ENCODE results near the gene CISTR.

CISTR gene

DNA sequence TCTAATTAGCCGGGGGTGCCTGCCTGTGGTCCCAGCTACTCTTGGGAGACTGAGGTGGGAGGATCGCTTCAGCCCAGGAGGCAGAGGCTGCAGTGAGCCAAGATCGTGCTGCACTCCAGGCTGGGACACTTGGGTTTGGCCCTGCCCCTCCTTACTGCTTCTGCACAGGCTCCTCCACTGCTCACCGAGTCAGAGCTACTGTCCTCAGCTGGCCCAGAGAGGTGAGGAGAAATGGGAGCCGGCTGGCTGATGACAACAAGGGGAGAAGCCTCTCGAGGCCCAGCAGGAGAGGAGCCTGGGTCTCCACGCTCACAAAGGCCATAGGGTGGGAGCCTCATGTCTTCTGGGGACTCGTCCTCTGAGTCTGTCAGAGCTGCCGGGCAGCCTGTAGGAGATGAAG lies 38.3 kb downstream of the CISTR start:
- DNase-seq = no peak

DNA sequence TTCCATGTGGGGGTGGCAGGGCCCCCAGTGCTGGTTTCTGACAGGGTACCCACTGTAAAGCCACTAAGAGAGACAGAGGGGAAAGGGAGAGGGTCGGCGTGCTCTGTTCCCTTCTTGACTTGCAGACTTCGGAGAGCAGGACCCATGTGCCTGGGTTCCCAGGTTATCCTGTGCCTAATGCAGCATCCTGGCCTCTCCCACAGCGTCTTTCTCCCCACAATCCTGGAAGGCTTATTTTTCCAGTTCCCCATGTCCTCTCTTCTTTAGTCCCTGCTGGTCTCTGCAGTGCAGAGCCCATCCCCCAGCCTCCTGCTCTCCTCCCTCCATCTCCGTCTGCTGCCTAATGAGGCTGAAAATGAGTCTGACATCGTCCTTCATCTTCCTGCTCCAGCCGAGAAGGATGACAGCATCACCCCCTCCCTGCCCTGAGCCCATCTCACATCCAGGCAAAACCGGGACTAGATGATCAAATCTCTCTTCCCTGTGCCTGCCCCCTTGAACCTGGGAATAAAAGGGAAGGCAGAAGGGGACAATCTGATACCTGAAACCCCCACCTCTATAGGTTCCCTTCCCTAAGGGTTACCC lies 39.6 kb downstream of the CISTR start:
- no peak for DNase-seq

DNA sequence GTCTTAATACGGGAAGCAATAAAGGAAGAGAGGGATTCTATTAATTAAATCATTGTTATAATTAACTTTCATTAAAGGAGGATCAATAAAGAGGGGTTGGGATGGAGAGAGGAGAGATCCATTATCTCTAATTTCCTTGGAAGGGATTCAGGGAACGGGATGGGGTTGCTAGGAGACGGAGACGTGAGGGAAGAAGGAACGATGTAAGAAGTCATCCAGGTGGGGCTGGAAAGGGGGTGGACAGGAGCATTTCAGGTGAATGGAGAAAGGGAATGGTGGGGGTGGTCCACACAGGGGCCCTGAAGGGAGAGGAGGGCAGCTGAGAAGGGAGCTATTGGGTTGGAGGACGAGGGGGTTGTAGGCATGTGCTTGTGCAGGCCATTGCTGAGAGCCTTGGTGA lies 41.7 kb downstream of the CISTR start:
- no peak for DNase-seq

DNA sequence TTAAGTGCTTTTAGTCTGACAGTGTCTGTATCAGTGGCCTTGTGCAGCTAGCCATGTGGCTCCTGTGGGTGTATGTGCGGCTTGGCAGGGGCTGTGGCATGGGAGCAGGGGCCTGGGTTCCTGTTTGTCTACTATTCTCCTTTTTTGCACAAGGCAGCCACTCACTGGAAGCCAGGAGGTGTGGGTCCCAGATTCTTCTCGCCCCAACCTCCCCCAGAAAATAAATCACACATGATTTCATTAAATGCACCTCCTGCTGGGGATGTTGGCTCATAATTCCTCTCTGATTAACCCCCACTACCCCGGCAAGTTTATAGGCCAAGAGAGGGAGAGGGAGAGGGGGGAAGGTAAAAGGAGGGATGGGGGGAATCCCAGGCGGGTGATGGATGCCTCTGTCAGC lies 42.1 kb downstream of the CISTR start:
- no peak for DNase-seq

DNA sequence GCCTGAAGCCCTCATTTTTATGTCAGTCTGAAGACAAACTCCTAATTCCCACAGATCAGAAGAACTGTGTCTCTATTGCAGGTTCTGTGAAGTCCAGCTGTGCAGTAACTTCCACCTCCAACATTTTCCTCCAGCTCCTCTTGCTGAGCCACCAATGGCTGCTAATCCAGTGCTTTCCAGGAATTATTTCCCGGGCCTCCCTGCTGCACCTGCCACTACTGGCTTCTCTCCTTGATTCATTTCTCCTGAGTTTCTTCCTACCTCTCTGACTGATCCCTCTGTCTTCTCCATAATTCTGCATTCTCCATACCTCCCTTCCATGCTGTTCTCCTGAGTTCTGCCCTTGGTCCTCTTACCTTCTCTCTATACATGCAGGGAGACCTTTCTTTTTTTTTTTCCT lies 45.7 kb downstream of the CISTR start:
- DNase-seq = no peak

DNA sequence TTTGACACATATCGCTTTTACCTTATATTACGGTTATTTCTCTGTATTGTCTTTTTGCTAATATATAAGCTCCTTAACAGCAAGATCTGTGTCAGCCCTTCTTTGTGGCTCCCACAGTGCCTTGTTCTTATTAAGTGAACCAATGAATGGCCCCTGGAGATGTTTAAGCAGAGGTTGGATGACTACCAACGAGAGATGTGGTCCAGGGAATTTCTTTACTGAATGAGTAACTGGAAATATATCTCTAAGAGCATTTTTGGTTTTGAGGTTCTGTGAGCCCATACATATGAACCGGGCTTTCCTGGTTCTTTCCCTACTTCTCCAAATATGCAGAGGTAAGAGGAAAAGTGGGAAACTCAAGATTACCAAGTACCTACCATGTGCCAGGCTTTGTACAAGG lies 48.0 kb downstream of the CISTR start:
- peak; percentile 24 to 56 (median 55) for DNase-seq

DNA sequence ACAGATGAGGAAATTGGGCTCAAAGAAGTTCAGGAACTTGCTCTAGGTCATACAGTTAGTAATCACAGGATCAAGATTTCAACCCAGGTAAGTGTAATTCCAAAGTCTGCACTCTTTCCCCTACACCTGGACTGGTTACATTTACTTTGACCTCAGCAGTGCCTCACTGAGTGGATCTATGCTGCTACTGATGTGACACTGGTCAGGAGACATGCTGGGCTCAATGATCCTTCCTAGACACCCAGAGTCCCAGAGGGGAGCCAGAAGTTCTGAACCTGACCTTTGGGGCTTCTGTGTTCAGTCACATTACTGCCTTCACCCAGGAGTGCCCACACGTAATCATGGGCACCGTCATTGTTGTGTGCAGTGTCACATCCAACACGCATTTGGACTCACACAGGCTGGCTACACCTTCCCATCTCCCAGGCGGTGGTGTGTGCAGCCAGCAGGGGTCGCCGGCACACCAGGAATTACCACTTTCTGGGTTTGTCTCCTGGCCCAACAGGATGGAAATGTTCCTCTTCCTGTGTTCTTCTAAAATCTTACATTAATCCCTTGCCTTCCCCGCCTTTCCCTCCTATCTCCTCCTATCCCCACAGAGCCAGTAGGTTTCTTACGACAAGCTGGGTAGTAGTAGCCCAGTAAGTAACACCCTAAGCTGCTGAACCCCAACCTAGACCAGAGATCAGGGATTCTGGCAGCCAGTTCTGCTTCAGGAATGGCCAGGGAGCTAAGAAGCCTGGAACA lies 50.1 kb downstream of the CISTR start:
- DNase-seq = peak; percentile 76 to 84 (median 79)

DNA sequence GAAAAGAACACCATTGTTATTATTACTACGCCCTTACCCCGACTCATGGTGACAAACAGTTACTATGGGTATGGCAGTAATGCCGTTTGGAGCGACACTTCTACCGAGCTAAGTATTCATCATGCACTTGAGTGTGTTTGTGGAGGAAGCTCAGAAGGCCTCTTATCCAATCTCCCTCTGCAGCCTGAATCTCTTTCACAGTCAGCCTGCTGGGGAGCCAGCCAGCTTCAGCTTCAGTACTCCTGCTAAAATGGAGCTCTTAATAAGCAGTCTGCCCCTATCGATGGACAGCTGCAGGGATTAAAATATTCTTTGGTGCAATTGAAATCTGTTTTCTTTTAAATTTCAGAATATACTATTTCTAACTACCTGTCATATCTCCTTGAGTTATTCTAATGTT lies 51.2 kb downstream of the CISTR start:
- DNase-seq = no peak

DNA sequence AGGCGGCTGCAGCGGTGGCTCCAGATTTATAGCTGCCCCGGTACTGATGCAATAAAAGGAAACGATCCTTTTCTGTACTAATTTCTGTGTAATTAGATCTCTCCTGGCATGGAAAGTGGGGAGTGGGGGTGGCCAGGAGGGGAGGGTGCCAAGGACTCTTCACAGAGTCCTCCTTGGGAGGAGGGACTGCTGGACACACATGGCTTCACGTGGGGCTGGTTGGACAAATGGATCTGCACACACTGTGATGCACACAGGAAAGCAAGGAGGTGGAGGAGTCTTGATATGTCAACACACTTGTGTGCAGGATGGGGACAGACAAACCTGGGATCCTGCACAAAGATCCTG lies 52.1 kb downstream of the CISTR start:
- no peak for DNase-seq

DNA sequence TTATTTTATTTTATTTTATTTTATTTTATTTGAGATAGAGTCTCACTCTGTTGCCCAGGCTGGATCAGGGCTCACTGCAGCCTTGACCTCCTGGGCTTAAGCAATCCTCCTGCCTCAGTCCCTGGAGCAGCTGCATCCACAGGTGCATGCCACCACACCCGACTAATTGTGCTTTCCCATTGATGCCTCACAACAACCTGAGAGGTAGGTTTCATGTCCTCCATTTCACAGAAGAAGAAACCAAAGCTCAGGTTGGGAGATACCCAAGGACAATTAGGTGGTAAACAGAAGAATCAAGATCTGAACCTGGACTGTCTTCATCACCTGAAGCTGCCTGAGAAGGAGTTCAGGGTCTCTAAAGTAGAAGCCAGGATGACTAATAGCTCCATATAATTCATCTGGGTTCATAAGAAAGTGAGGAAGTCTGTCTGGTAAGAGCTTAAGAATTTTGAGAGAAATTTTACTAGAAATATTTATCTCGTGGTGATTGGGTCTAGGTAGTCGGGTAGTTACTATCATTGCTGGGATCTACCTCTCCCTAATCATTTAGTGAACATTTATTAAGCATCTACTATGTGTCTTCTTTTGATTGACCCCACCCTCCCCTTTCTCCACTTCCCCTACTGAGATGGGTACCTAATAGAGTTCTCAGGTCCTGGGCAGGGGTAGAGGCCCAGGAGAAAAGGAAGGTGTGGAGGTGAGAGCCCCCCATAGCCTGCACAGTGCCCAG lies 52.7 kb downstream of the CISTR start:
- no peak for DNase-seq

DNA sequence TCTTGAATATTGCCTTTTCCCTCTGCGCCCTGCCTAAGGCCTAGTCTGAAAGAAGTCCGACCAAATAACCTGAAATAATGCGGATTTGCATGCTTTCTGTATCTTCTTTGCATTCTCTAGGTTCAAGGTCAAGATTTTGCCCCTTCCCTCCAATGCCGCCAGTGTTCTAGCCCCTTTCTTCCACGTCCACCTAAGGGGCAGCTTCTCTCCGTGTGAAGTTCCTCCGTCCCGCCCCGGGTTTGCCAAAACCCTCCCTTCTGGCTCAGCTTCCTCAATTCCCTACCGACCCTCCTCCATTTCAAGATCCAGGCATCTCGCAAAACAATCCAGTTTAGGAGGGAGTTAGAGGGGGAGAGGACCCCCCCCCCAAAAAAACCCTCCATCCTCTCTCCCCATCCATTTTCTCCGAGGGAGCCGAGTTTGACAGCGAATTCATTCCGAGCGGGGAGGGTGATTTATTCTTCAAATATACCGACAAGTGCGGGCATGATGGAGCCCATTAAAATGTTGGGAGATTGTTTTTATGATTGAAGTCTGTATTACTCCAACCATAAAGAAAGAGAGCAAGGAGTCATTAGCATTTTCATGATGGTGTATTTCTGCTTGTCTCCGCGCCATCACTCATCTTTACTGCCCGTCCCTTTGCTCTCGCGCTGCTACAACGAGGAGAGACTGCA lies 55.0 kb downstream of the CISTR start:
- peak in 1 of 3 donors; percentile 11 for DNase-seq
